ENCODE results near the gene FDX1. TPM values are rescaled to one million over a fixed set of nuclear protein-coding genes. Genes with fewer than 3 reads are reported as not detected.

Gene FDX1
- total and polyA plus RNA-seq, 2 of the 13 experiments (the other 11 are each of a cell fraction or from before 2014, with no cell fraction given), result 4.5 to 13.1 TPM

GRCh38 chr11:110469127-110469526 is 39.4 kb downstream of the FDX1 start:
- in situ Hi-C loops (cut with HindIII; ENCODE audit: extremely low pct_ligation_motif_present, low pct_unique_long_range_greater_than_20kb) (loop anchor here (10.0 kb wide), 1 partner anchor 766 kb away; no protein-coding TSS in a partner anchor), intact Hi-C loops (cut with micrococcal nuclease; ENCODE audit: unreplicated experiment) (no loop called here)
- TF ChIP-seq KDM6A (CRISPR knock-in tag; IDR thresholded peaks at IDR 0.05; ENCODE audit: low read depth), result no peak
- no peak for TF ChIP-seq ZNF569 (CRISPR knock-in tag; IDR thresholded peaks at IDR 0.05; ENCODE audit: borderline replicate concordance)
- TF ChIP-seq ZNF367 (CRISPR knock-in tag; IDR thresholded peaks at IDR 0.05; ENCODE audit: borderline replicate concordance), result no peak
- no peak for TF ChIP-seq E2F5 (CRISPR knock-in tag; conservative IDR thresholded peaks at IDR 0.05)
- no peak for TF ChIP-seq SMAD1 (CRISPR knock-in tag; IDR thresholded peaks at IDR 0.05; ENCODE audit: borderline replicate concordance, low read depth)
- no peak for TF ChIP-seq ZNF138 (CRISPR knock-in tag; IDR thresholded peaks at IDR 0.05; ENCODE audit: low read depth)
- no peak for TF ChIP-seq CBX5 (CRISPR knock-in tag; IDR thresholded peaks at IDR 0.05; ENCODE audit: borderline replicate concordance)
- TF ChIP-seq POLR2AphosphoS5 (IDR thresholded peaks at IDR 0.05; ENCODE audit: low read depth, low read length), result no peak
- no peak for TF ChIP-seq HIVEP1 (CRISPR knock-in tag; IDR thresholded peaks at IDR 0.05)
- no peak for TF ChIP-seq MYNN (CRISPR knock-in tag; IDR thresholded peaks at IDR 0.05; ENCODE audit: low read depth)
- no peak for TF ChIP-seq LBX2 (CRISPR knock-in tag; IDR thresholded peaks at IDR 0.05; ENCODE audit: borderline replicate concordance)
- no peak for TF ChIP-seq GPN1 (CRISPR knock-in tag; IDR thresholded peaks at IDR 0.05; ENCODE audit: borderline replicate concordance)
- no peak for TF ChIP-seq PHF20 (CRISPR knock-in tag; IDR thresholded peaks at IDR 0.05)
- TF ChIP-seq ZSCAN9 (CRISPR knock-in tag; IDR thresholded peaks at IDR 0.05; ENCODE audit: borderline replicate concordance), result no peak
- TF ChIP-seq ZNF644 (CRISPR knock-in tag; IDR thresholded peaks at IDR 0.05; ENCODE audit: low read depth), result no peak
- TF ChIP-seq RNF2 (conservative IDR thresholded peaks at IDR 0.05; ENCODE audit: low read depth), result no peak
- no peak for TF ChIP-seq ZNF225 (CRISPR knock-in tag; IDR thresholded peaks at IDR 0.05)
- Histone ChIP-seq H3K4me1 (ENCODE audit: insufficient read depth, low read length) (peaks cover 24% of the 10 kb centered on the region), H3K79me2 (ENCODE audit: insufficient read depth, low read length) (no peaks in the 10 kb centered on the region), H3K9me3 (ENCODE audit: low read length) (no peaks in the 10 kb centered on the region), H3K27me3 (ENCODE audit: control insufficient read depth in 1 of 2, insufficient read depth in 2 of 2, low read length in 2 of 2) (no peaks in the 10 kb centered on the region), H3K4me2 (ENCODE audit: low read depth, low read length) (no peak overlapping the region), H2AFZ (ENCODE audit: low read length) (no peak overlapping the region), H3K4me3 (replicated peaks in 1 of 3; ENCODE audit: insufficient read depth in 1 of 3, low read depth in 2 of 3, low read length in 3 of 3) (no peak overlapping the region), H4K20me1 (ENCODE audit: insufficient read depth, low read length) (no peaks in the 10 kb centered on the region; the same call in 1 of the 2 replicates), H3K36me3 (replicated peaks in 1 of 2; ENCODE audit: control insufficient read depth in 1 of 2, insufficient read depth in 2 of 2, low read length in 2 of 2) (peaks cover 0 to 3% of the 10 kb centered on the region in 2 experiments; a peak in 1 of 5 replicates), H3K27ac (ENCODE audit: extremely low read length, insufficient read depth, low read length) (no peak overlapping the region), H3K9ac (ENCODE audit: insufficient read depth, low read depth, low read length) (no peak overlapping the region)
- ATAC-seq (no peak), FAIRE-seq (no peak), DNase-seq (ENCODE audit: low spot score) (no peak)
- no TSS peak for BruUV-seq (replicated peaks)
- CTCF ChIA-PET (ENCODE audit: low intra/inter-chr PET ratio, low total read pairs), result no interaction called here
- POLR2A ChIA-PET, result no interaction called here

All from HepG2 (cell line).